ENCODE results near the gene TAPT1. TPM values are rescaled to one million over a fixed set of nuclear protein-coding genes. Genes with fewer than 3 reads are reported as not detected.
"Not testable (repeated sequence)": the region's sequence is repeated elsewhere in the genome, so short reads cannot be mapped to it uniquely, and the experiment has no call there.

Gene TAPT1, protein sequence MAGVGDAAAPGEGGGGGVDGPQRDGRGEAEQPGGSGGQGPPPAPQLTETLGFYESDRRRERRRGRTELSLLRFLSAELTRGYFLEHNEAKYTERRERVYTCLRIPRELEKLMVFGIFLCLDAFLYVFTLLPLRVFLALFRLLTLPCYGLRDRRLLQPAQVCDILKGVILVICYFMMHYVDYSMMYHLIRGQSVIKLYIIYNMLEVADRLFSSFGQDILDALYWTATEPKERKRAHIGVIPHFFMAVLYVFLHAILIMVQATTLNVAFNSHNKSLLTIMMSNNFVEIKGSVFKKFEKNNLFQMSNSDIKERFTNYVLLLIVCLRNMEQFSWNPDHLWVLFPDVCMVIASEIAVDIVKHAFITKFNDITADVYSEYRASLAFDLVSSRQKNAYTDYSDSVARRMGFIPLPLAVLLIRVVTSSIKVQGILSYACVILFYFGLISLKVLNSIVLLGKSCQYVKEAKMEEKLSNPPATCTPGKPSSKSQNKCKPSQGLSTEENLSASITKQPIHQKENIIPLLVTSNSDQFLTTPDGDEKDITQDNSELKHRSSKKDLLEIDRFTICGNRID
- 17.8 to 26.0 TPM (median 23.0 TPM) in 3 replicates for total RNA-seq
- long read RNA-seq, full-length matches to known transcripts: 23 of 28 reads
- long read RNA-seq, partial matches to known transcripts: 1 of 28 reads
- long read RNA-seq, other reads (novel, unspliced or antisense): 4 of 28 reads

DNA sequence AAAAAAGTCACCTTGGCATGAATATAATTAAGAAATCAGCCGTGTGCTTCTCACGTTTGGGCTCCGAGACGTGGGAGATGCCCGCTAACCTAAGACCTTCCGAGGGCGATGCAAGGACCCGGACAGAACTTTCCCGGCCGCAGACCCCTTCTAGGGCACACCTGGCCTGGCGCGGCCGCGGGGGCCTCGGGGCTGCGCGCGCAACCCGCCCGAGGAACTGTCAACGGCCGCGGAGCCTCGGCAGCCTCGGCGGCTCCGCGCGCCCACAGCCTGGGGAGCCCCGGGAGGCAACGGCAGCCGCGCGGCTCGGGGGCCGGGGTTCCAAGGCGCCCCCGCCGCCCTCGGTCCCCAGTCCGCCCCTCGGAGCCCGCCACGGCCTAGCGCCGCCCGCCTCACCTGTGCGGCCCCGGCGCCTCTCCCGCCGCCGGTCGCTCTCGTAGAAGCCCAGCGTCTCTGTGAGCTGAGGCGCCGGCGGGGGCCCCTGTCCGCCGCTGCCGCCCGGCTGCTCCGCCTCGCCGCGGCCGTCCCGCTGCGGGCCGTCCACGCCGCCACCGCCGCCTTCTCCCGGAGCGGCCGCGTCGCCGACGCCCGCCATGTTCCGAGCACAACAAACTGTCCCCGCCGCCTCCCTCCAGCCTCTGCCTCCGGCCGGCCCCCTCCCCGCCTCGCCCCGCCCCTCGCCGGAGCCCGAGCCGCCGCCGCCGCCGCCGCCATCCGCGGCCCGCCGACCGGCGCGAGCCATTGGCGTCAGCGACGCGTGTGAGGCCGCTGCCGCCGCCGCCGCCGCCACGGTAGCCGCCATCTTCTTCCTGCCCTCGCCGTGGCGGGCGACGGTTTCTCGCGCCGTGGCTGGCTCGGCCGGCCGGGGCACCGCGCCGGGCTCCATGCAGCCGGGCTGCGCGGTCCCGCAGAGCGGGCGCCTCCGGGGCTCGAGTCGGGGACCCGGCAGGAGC lies at the start of gene TAPT1:
Gene TAPT1 (minus strand): TSS at position 609 of the 953 bp plus-strand sequence. CDS start 14 bp downstream, at position 595.
- Mint-ChIP-seq H3K4me3 (ENCODE audit: unreplicated experiment) (peak within 1 kb of the TSS; percentile 90), H3K27me3 (ENCODE audit: low read depth) (no peaks in the 10 kb centered on the region), H3K4me1 (ENCODE audit: low read depth) (peaks cover 41% of the 10 kb centered on the region), H3K27ac (ENCODE audit: unreplicated experiment) (peak within 1 kb of the TSS; percentile 97), H3K9me3 (ENCODE audit: low read depth) (no peaks in the 10 kb centered on the region), H3K36me3 (ENCODE audit: low read depth) (no peaks in the 10 kb centered on the region)
- TF ChIP-seq, protein P1, sequence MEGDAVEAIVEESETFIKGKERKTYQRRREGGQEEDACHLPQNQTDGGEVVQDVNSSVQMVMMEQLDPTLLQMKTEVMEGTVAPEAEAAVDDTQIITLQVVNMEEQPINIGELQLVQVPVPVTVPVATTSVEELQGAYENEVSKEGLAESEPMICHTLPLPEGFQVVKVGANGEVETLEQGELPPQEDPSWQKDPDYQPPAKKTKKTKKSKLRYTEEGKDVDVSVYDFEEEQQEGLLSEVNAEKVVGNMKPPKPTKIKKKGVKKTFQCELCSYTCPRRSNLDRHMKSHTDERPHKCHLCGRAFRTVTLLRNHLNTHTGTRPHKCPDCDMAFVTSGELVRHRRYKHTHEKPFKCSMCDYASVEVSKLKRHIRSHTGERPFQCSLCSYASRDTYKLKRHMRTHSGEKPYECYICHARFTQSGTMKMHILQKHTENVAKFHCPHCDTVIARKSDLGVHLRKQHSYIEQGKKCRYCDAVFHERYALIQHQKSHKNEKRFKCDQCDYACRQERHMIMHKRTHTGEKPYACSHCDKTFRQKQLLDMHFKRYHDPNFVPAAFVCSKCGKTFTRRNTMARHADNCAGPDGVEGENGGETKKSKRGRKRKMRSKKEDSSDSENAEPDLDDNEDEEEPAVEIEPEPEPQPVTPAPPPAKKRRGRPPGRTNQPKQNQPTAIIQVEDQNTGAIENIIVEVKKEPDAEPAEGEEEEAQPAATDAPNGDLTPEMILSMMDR (IDR thresholded peaks at IDR 0.05): no peak
- peak; percentile 88 for DNase-seq (ENCODE audit: low spot score)

DNA sequence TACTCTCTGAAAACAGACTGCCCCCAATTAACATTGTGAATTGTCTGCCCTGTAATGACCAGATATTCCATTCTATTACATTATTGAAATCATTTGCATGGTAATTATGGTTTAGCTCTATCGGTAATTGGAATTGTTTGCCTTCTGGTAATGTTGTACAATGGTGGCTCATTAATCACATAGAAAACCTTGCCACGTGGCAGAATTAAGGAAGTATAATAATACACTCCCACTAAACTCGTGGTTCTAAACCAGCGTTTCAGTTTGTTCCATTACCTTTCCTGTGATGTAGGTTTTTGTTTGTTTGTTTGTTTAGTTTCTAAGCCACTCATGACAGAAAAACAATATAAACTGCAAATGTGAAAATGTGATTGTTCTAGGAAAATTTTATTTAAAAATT lies 45.1 kb upstream of the TAPT1 start:
- no peak for DNase-seq (ENCODE audit: low spot score)
- H3K4me1 Mint-ChIP-seq (ENCODE audit: low read depth): peaks cover 21% of the 10 kb centered on the region
- H3K9me3 Mint-ChIP-seq (ENCODE audit: low read depth): peaks cover 6% of the 10 kb centered on the region
- TF ChIP-seq, protein P1 (IDR thresholded peaks at IDR 0.05): no peak
- H3K4me3 Mint-ChIP-seq (ENCODE audit: unreplicated experiment): no peak overlapping the region
- H3K27ac Mint-ChIP-seq (ENCODE audit: unreplicated experiment): no peak overlapping the region
- H3K36me3 Mint-ChIP-seq (ENCODE audit: low read depth): peaks cover 3% of the 10 kb centered on the region
- H3K27me3 Mint-ChIP-seq (ENCODE audit: low read depth): no peaks in the 10 kb centered on the region

DNA sequence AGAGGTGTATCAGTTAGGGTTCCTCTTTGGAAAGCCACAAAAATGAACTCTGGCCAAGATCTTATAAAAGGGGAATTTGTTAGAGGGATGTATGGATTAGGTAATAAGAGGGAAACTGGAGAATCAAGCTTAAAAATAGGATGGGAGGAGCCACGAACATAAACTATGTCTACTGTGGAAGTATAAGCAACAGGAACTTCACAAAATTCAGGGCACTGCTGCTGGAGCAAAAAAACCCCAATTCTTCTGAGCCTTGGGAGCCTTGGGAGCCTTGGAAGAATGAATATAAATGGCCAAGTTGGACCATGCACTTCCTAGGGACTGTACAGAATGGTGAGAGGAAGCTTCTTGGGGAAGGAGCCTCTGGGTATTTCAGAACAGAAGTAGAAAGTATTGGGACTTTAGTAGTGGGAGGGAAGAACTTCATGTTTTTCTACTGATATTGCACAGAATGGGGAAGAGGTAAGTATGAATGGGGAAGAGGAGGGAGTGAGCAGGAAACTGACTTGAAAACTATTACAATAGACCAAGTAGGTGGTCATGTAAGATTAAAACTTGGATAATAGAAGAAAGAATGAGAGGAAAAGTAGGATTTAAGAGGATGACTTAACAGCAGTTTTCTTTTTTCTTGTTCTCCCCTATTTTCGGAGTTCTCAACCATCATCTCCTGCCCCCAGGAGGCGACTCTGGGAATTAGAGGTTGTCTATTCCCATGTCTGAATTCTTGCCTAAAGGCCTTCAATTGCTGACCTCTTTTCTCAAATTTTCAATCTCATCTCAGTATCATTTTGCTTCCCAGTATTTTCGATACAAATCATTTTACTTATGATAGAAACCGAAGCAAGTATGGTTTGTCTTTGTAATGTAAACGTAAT lies 44.4 kb upstream of the TAPT1 start:
- H3K9me3 Mint-ChIP-seq (ENCODE audit: low read depth): no peaks in the 10 kb centered on the region
- no peak for DNase-seq (ENCODE audit: low spot score)
- peak overlapping the region; percentile 83 for H3K27ac Mint-ChIP-seq (ENCODE audit: unreplicated experiment)
- no peaks in the 10 kb centered on the region for H3K36me3 Mint-ChIP-seq (ENCODE audit: low read depth)
- TF ChIP-seq, protein P1 (IDR thresholded peaks at IDR 0.05): peak; percentile 34
- peaks cover 21% of the 10 kb centered on the region for H3K4me1 Mint-ChIP-seq (ENCODE audit: low read depth)
- no peak overlapping the region for H3K4me3 Mint-ChIP-seq (ENCODE audit: unreplicated experiment)
- H3K27me3 Mint-ChIP-seq (ENCODE audit: low read depth): no peaks in the 10 kb centered on the region

DNA sequence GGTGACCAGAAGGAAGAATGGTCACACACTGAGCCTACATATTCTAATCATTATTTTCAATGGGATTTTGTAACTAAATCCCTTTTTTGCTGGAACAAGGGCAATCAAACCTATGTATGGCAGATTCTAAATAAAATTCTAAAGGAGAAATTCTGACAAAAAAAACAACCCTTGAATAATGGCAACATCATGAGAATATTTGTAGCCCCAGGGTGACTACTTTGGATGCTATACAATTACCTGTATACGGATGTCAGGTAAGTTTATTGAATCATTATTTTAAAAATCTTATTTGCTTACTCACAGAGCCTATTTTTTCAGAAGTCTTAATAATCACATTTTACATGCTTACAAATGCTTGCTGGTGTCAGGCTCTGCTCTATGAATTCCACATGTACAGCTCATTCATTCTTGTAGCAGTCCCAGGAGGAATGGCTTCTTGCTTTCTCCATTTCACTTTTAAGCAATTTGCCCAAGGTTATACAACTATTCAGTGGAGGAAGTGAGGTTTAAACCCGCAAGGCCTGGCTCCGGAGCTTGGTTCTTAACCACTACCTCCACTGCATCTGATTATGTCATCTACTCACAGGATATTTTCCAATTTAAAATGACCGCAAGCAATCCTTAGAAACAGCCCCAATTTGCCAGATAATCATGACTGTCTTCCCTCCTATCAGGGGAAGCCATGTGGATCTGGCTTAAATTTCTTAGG lies 43.6 kb upstream of the TAPT1 start:
- Mint-ChIP-seq H3K27ac (ENCODE audit: unreplicated experiment) (peak overlapping the region; percentile 83), H3K4me1 (ENCODE audit: low read depth) (peaks cover 21% of the 10 kb centered on the region)
- not testable (repeated sequence) for H3K36me3 Mint-ChIP-seq (ENCODE audit: low read depth); DNase-seq (ENCODE audit: low spot score); H3K9me3 Mint-ChIP-seq (ENCODE audit: low read depth); H3K4me3 Mint-ChIP-seq (ENCODE audit: unreplicated experiment); H3K27me3 Mint-ChIP-seq (ENCODE audit: low read depth)
